Suppressor macrophage (primary cell): Measurements from ENCODE around the gene DAB1.
"Not testable (repeated sequence)": the region's sequence is repeated elsewhere in the genome, so short reads cannot be mapped to it uniquely, and the experiment has no call there.

Source experiments
- DNase-seq, 4 experiments: peaks; one replicate each; pipeline ENCODE4 v3.0.0-alpha.2; 2020 to 2022

The DAB1 gene

GRCh38 chr1:57115030-57115614 is 308.7 kb downstream of the DAB1 start:
- DNase-seq: no peak

- DNase-seq: no peak
Measured at GRCh38 chr1:57112148-57112547, 311.7 kb downstream of the DAB1 start.

GRCh38 chr1:57111175-57111574 is 312.7 kb downstream of the DAB1 start:
- DNase-seq: no peak

- DNase-seq: no peak
Measured at GRCh38 chr1:57109883-57110282, 314.0 kb downstream of the DAB1 start.

- DNase-seq: no peak
Measured at GRCh38 chr1:57109247-57109646, 314.6 kb downstream of the DAB1 start.

- DNase-seq: no peak
Measured at GRCh38 chr1:57106296-57106695, 317.6 kb downstream of the DAB1 start.

GRCh38 chr1:57102561-57103326 is 321.1 kb downstream of the DAB1 start:
- DNase-seq: no peak

- DNase-seq: no peak
Measured at GRCh38 chr1:57101209-57101608, 322.7 kb downstream of the DAB1 start.

- DNase-seq: no peak
Measured at GRCh38 chr1:57094749-57095148, 329.1 kb downstream of the DAB1 start.

- no peak for DNase-seq
Measured at GRCh38 chr1:57093122-57093521, 330.7 kb downstream of the DAB1 start.

GRCh38 chr1:57091642-57092041 is 332.2 kb downstream of the DAB1 start:
- no peak for DNase-seq

GRCh38 chr1:57089855-57090254 is 334.0 kb downstream of the DAB1 start:
- DNase-seq: no peak

- no peak for DNase-seq
Measured at GRCh38 chr1:57089221-57089620, 334.6 kb downstream of the DAB1 start.

- no peak for DNase-seq
Measured at GRCh38 chr1:57088653-57089052, 335.2 kb downstream of the DAB1 start.

- not testable (repeated sequence) for DNase-seq
Measured at GRCh38 chr1:57087660-57088059, 336.2 kb downstream of the DAB1 start.

GRCh38 chr1:57086154-57086553 is 337.7 kb downstream of the DAB1 start:
- DNase-seq: no peak

GRCh38 chr1:57084701-57085100 is 339.2 kb downstream of the DAB1 start:
- no peak for DNase-seq

- no peak for DNase-seq
Measured at GRCh38 chr1:57082711-57083439, 341.0 kb downstream of the DAB1 start.

- no peak for DNase-seq
Measured at GRCh38 chr1:57079454-57080157, 344.3 kb downstream of the DAB1 start.

GRCh38 chr1:57072401-57073110 is 351.3 kb downstream of the DAB1 start:
- no peak for DNase-seq

GRCh38 chr1:57067863-57068262 is 356.0 kb downstream of the DAB1 start:
- no peak for DNase-seq

- no peak for DNase-seq
Measured at GRCh38 chr1:57066980-57067610, 356.8 kb downstream of the DAB1 start.
